GM13976 (cell line): Measurements from ENCODE around the gene NEBL.

ENCODE experiments used
- DNase-seq: peaks from one replicate; pipeline ENCODE4 v3.0.0; 2012; ENCODE audit warnings: low spot score
- in situ Hi-C: fragments of 300-500 bp; cut with MboI; formaldehyde crosslinking; loops from one replicate; pipeline ENCODE4 v1.12.0; 2022; ENCODE audit warnings: low sequenced_read_pairs, mixed read lengths, inconsistent platforms; ENCODE audit not compliant: unreplicated experiment
- TF ChIP-seq, protein P1 (sequence below): IDR thresholded peaks from 2 replicates; pipeline ENCODE4 v1.5.1; 2012; ENCODE audit warnings: borderline replicate concordance, mild to moderate bottlenecking; ENCODE audit not compliant: insufficient read depth; ENCODE audit errors: extremely low read depth, missing control alignments, control extremely low read depth

NEBL gene

DNA sequence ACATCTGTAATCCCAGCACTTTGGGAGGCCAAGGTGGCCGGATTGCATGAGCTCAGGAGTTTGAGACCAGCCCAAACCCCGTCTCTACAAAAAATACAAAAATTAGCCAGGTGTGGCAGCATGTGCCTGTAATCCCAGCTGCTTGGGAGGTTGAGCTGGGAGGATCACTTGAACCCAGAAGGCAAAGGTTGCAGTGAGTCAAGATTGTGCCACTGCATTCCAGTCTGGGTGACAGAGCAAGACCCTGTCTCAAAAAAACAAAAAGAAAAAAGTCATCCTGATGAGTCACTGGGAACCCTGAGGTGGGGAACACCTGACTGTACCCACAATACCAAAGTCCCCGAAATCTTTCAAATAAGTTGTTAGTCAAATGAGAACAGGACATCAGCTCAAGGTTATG, 80.0 kb downstream of the NEBL start:
- TF ChIP-seq, protein P1, sequence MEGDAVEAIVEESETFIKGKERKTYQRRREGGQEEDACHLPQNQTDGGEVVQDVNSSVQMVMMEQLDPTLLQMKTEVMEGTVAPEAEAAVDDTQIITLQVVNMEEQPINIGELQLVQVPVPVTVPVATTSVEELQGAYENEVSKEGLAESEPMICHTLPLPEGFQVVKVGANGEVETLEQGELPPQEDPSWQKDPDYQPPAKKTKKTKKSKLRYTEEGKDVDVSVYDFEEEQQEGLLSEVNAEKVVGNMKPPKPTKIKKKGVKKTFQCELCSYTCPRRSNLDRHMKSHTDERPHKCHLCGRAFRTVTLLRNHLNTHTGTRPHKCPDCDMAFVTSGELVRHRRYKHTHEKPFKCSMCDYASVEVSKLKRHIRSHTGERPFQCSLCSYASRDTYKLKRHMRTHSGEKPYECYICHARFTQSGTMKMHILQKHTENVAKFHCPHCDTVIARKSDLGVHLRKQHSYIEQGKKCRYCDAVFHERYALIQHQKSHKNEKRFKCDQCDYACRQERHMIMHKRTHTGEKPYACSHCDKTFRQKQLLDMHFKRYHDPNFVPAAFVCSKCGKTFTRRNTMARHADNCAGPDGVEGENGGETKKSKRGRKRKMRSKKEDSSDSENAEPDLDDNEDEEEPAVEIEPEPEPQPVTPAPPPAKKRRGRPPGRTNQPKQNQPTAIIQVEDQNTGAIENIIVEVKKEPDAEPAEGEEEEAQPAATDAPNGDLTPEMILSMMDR, result no peak
- no peak for DNase-seq
- in situ Hi-C loops, result no loop called here

GRCh38 chr10:20814116-20814515, 83.0 kb downstream of the NEBL start:
- DNase-seq, result no peak
- TF ChIP-seq, protein P1, result no peak
- in situ Hi-C loops, result no loop called here

DNA sequence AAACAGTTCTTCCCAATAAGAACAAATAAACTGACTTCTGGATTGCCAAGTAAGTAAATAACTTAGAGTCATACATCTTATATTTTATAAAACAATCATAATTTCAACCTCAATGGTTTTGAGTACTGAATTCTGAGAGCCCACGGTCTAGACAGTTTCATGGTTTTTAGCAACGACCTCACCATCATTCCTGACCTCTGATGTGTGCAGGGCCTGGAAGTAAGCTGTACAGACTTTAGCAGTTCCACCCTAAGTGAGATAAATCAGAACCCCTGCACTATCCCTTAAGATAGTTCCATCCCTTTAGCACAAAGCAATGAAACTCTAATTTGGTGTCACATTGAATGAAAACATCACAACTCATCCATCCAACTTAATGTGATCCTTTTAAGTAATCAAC, 86.0 kb downstream of the NEBL start:
- in situ Hi-C loops, result no loop called here
- TF ChIP-seq, protein P1, result no peak
- DNase-seq, result no peak

DNA sequence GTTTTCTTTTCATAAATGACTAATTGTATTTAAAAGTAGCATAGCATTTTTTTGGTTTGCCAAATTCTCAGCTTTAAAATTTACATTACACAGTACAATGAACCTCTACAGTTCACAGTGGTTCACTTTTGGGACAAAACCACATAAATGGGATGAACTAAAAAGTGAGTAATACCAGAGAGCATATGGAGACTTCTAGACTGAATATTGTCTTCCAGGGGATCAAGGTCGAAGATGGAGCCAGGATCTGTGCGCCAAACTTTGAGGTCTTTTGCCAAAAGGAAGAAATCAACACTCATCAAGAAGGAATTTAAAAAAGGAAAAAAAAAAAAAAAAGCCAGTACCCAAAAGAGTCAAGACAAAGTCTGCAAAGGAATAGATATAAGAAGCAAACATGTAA, 87.5 kb downstream of the NEBL start:
- DNase-seq, result no peak
- in situ Hi-C loops, result no loop called here

DNA sequence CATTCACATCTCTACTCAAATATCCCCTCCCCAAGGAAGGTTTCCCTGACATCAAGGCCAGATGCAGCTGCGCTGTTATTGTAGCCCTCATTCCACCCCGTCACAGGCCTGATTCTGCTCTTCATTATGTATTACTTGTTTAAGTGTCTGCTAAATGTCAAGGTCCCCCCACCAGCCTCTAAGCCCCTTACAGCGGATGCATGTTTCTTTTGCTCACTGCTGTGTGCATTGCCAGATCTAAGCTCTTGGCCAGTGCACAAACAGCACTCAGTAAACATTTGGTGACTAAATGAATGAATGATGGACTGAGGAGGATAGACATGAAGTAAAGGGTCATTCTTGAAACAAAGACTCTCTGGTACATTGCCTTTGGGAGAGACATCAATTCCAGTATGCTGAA, 90.6 kb downstream of the NEBL start:
- TF ChIP-seq, protein P1, result no peak
- in situ Hi-C loops, result no loop called here
- DNase-seq, result no peak

More for the DNA sequence above, 87.5 kb downstream of the NEBL start:
- TF ChIP-seq, protein P1, result no peak

GRCh38 chr10:20797290-20797689, 99.8 kb downstream of the NEBL start:
- TF ChIP-seq, protein P1, result no peak
- no peak for DNase-seq
- in situ Hi-C loops, result no loop called here

DNA sequence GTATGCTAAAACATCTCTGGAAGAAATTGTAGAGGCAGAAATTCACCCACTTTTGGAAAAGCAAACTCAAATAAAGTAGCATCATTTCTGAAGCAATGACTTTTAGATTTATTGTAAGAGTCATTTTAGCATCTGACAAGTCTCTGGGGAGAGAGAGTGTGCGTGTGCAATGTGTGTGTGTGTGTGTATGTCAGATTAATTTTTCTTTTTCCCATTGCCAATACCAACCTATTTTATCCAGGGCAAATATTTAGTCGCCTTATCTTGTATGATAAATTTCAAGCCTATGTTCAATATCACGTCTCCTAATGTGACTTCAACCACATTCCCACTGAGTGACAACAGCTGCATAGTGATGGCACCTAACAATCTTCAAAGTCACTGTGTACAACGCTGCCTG, 101.7 kb downstream of the NEBL start:
- no peak for DNase-seq
- in situ Hi-C loops, result no loop called here
- TF ChIP-seq, protein P1, result no peak
